Measurements from ENCODE around the gene DMRTB1.
"Not testable (repeated sequence)": the region's sequence is repeated elsewhere in the genome, so short reads cannot be mapped to it uniquely, and the experiment has no call there.

DMRTB1 gene

GRCh38 chr1:53459321-53460175 is at the start of gene DMRTB1:
DMRTB1 (plus strand) TSS chr1:53459399; CDS start chr1:53459454, 55 bp downstream.
- DNase-seq (ENCODE audit: low spot score): no peak

- no peak for DNase-seq (ENCODE audit: low spot score)
Observed at GRCh38 chr1:53409695-53410094, 49.5 kb upstream of the DMRTB1 start.

- DNase-seq (ENCODE audit: low spot score): no peak
Observed at GRCh38 chr1:53410100-53410541, 49.1 kb upstream of the DMRTB1 start.

GRCh38 chr1:53410701-53411100 is 48.5 kb upstream of the DMRTB1 start:
- DNase-seq (ENCODE audit: low spot score): no peak

- DNase-seq (ENCODE audit: low spot score): no peak
Observed at GRCh38 chr1:53411541-53412152, 47.6 kb upstream of the DMRTB1 start.

GRCh38 chr1:53412285-53413174 is 46.7 kb upstream of the DMRTB1 start:
- DNase-seq (ENCODE audit: low spot score): no peak

GRCh38 chr1:53413175-53414001 is 45.8 kb upstream of the DMRTB1 start:
- DNase-seq (ENCODE audit: low spot score): peak; percentile 40

GRCh38 chr1:53414632-53415031 is 44.6 kb upstream of the DMRTB1 start:
- DNase-seq (ENCODE audit: low spot score): no peak

- no peak for DNase-seq (ENCODE audit: low spot score)
Observed at GRCh38 chr1:53415432-53415831, 43.8 kb upstream of the DMRTB1 start.

GRCh38 chr1:53416269-53416813 is 42.9 kb upstream of the DMRTB1 start:
- no peak for DNase-seq (ENCODE audit: low spot score)

- DNase-seq (ENCODE audit: low spot score): no peak
Observed at GRCh38 chr1:53417074-53417511, 42.1 kb upstream of the DMRTB1 start.

GRCh38 chr1:53419034-53419433 is 40.2 kb upstream of the DMRTB1 start:
- DNase-seq (ENCODE audit: low spot score): no peak

GRCh38 chr1:53420341-53420740 is 38.9 kb upstream of the DMRTB1 start:
- DNase-seq (ENCODE audit: low spot score): no peak

- no peak for DNase-seq (ENCODE audit: low spot score)
Observed at GRCh38 chr1:53421208-53421607, 38.0 kb upstream of the DMRTB1 start.

GRCh38 chr1:53430261-53430660 is 28.9 kb upstream of the DMRTB1 start:
- DNase-seq (ENCODE audit: low spot score): no peak

GRCh38 chr1:53430779-53431178 is 28.4 kb upstream of the DMRTB1 start:
- no peak for DNase-seq (ENCODE audit: low spot score)

- DNase-seq (ENCODE audit: low spot score): no peak
Observed at GRCh38 chr1:53431244-53431643, 28.0 kb upstream of the DMRTB1 start.

- DNase-seq (ENCODE audit: low spot score): no peak
Observed at GRCh38 chr1:53431805-53432565, 27.2 kb upstream of the DMRTB1 start.

- no peak for DNase-seq (ENCODE audit: low spot score)
Observed at GRCh38 chr1:53432611-53433010, 26.6 kb upstream of the DMRTB1 start.

- DNase-seq (ENCODE audit: low spot score): not testable (repeated sequence)
Observed at GRCh38 chr1:53434405-53435007, 24.7 kb upstream of the DMRTB1 start.

Measured in COLO829 (cell line).